GM12878 (cell line): ENCODE data around the gene SCP2. TPM values are rescaled to one million over a fixed set of nuclear protein-coding genes. Genes with fewer than 3 reads are reported as not detected.

Experiments
- ATAC-seq: fragments of 200-7000 bp; cut with Tn5 transposase; 3 replicates; pipeline ENCODE4 v1.9.1; 2020; ENCODE audit warnings: mild to moderate bottlenecking, moderate library complexity
- BruUV-seq: library from RNA; stranded (reverse); fragments of 400-500 nt; replicated peaks from 2 replicates; lab custom pipeline; 2021; lab: Mats Ljungman, UMichigan
- CTCF ChIA-PET: fragments of 300-600 bp; sonication (Branson Sonifier 250); formaldehyde crosslinking; extraction: SDS; loops from one replicate; lab custom pipeline; 2021; ENCODE audit warnings: inconsistent platforms; lab: Yijun Ruan, JAX
- POLR2A ChIA-PET: fragments of 350-600 bp; formaldehyde crosslinking; extraction: SDS; loops from one replicate; lab custom pipeline; 2021; ENCODE audit warnings: inconsistent platforms; lab: Charles Lee
- RAD21 ChIA-PET: fragments of 300-600 bp; sonication (Branson Sonifier 250); formaldehyde crosslinking; loops from one replicate; lab custom pipeline; 2023; ENCODE audit warnings: antibody characterized with exemption; ENCODE audit not compliant: unreplicated experiment; lab: Charles Lee
- SMC1A ChIA-PET: fragments of 300-600 bp; sonication (Branson Sonifier 250); formaldehyde crosslinking; loops from one replicate; lab custom pipeline; 2023; ENCODE audit not compliant: unreplicated experiment, uncharacterized antibody; lab: Charles Lee
- DNase-seq: peaks from one replicate; pipeline ENCODE4 v3.0.0-alpha.2; 2011; ENCODE audit warnings: low read depth, low spot score
- FAIRE-seq: peaks from 3 replicates; lab custom pipeline; 2011; peaks lifted over from hg19 to GRCh38; lab: Jason Lieb, UNC
- H2AFZ ChIP-seq: 2 replicates; pipeline ENCODE4 v1.6.0; 2011; ENCODE audit warnings: low read depth, low read length, control low read depth; ENCODE audit not compliant: control insufficient read depth
- H3K27ac ChIP-seq: 2 replicates; pipeline ENCODE4 v1.5.1; 2011; ENCODE audit warnings: control low read depth; ENCODE audit not compliant: control insufficient read depth, insufficient read depth
- H3K27me3 ChIP-seq, 2 experiments: replicated peaks in 1 of 2; 2 replicates each; pipeline versions ENCODE4 v1.6.0 to v1.6.1; 2011; ENCODE audit warnings: low read length in 1 of 2; ENCODE audit not compliant: control insufficient read depth in 2 of 2, insufficient read depth in 2 of 2
- H3K36me3 ChIP-seq, 2 experiments: 2 replicates each; pipeline ENCODE4 v1.5.1; 2011; ENCODE audit warnings: low read length in 1 of 2; ENCODE audit not compliant: control insufficient read depth in 2 of 2, insufficient read depth in 2 of 2
- H3K4me1 ChIP-seq: 2 replicates; pipeline ENCODE4 v1.6.1; 2011; ENCODE audit warnings: mild to moderate bottlenecking, low read length, moderate library complexity, mixed read lengths; ENCODE audit not compliant: control insufficient read depth, insufficient read depth
- H3K4me2 ChIP-seq: 2 replicates; pipeline ENCODE4 v1.6.0; 2011; ENCODE audit warnings: control low read depth; ENCODE audit not compliant: control insufficient read depth, insufficient read depth
- H3K4me3 ChIP-seq: fragments of 200-600 bp; sonication (generic); 2 replicates; pipeline ENCODE4 v1.5.1; 2016
- H3K79me2 ChIP-seq: 2 replicates; pipeline ENCODE4 v1.6.0; 2011; ENCODE audit warnings: low read length; ENCODE audit not compliant: control insufficient read depth, insufficient read depth
- H3K9ac ChIP-seq: 2 replicates; pipeline ENCODE4 v1.8.0; 2011; ENCODE audit warnings: low read length, control low read depth, mixed read lengths; ENCODE audit not compliant: control insufficient read depth, insufficient read depth
- H3K9me3 ChIP-seq: replicated peaks from 3 replicates; pipeline ENCODE4 v1.5.1; 2011; ENCODE audit warnings: mild to moderate bottlenecking, low read length; ENCODE audit not compliant: control insufficient read depth, insufficient read depth
- H4K20me1 ChIP-seq: 2 replicates; pipeline ENCODE4 v1.6.0; 2011; ENCODE audit not compliant: control insufficient read depth, insufficient read depth
- ASH2L ChIP-seq: fragments of 300-600, 200-600 bp; sonication (generic); IDR thresholded peaks from 2 replicates; pipeline ENCODE4 v1.6.1; 2017; ENCODE audit warnings: low read depth, mild to moderate bottlenecking, borderline replicate concordance
- BACH1 ChIP-seq: fragments of 450-650 bp; IDR thresholded peaks from 2 replicates; pipeline ENCODE4 v1.6.1; 2017; ENCODE audit warnings: mild to moderate bottlenecking, borderline replicate concordance
- BMI1 ChIP-seq: fragments of 450-650 bp; IDR thresholded peaks from 2 replicates; pipeline ENCODE4 v1.6.1; 2016; ENCODE audit warnings: mild to moderate bottlenecking, moderate library complexity, borderline replicate concordance
- CREM ChIP-seq: IDR thresholded peaks from 2 replicates; pipeline ENCODE4 v1.6.1; 2014; ENCODE audit warnings: antibody characterized with exemption, low read depth
- EED ChIP-seq: sonication (generic); IDR thresholded peaks from 2 replicates; pipeline ENCODE4 v1.6.1; 2016; ENCODE audit warnings: antibody characterized with exemption, low read depth
- KLF5 ChIP-seq: fragments of 450-650 bp; IDR thresholded peaks from 2 replicates; pipeline ENCODE4 v1.6.1; 2014; ENCODE audit warnings: mild to moderate bottlenecking; ENCODE audit not compliant: partially characterized antibody
- LARP7 ChIP-seq: fragments of 450-650 bp; IDR thresholded peaks from 2 replicates; pipeline ENCODE4 v1.6.1; 2017; ENCODE audit warnings: mild to moderate bottlenecking
- MTA3 ChIP-seq: IDR thresholded peaks from 2 replicates; pipeline ENCODE4 v1.6.1; 2012; ENCODE audit warnings: low read length, inconsistent platforms, borderline replicate concordance
- NR2F1 ChIP-seq: fragments of 450-650 bp; conservative IDR thresholded peaks from 2 replicates; pipeline ENCODE4 v1.6.1; 2017; ENCODE audit warnings: mild to moderate bottlenecking
- SPI1 ChIP-seq: IDR thresholded peaks from 2 replicates; pipeline ENCODE4 v1.6.1; 2011; ENCODE audit warnings: low read depth, mild to moderate bottlenecking, low read length, moderate library complexity, borderline replicate concordance; ENCODE audit not compliant: insufficient read depth
- SREBF2 ChIP-seq: IDR thresholded peaks from 2 replicates; pipeline ENCODE4 v1.6.1; 2012; ENCODE audit warnings: mild to moderate bottlenecking, low read length
- SRF ChIP-seq, 2 experiments: IDR thresholded peaks; 2 replicates each; pipeline ENCODE4 v1.6.1; 2011; ENCODE audit warnings: low read depth in 2 of 2, low read length in 2 of 2, mild to moderate bottlenecking in 1 of 2, moderate library complexity in 1 of 2
- ZNF384 ChIP-seq: IDR thresholded peaks from 2 replicates; pipeline ENCODE4 v1.6.1; 2012; ENCODE audit warnings: low read depth, mild to moderate bottlenecking, low read length, improper control_type of control experiment, borderline replicate concordance
- ZNF622 ChIP-seq: fragments of 450-650 bp; IDR thresholded peaks from 2 replicates; pipeline ENCODE4 v1.6.1; 2017; ENCODE audit warnings: mild to moderate bottlenecking, inconsistent platforms
- WGBS: methylation state at CpG from one replicate; pipeline ENCODE4 v1.1.6; 2016; ENCODE audit warnings: low lambda C conversion rate; ENCODE audit not compliant: insufficient replicate concordance, insufficient coverage; ENCODE audit errors: missing lambda C conversion rate; 5-methylcytosine and 5-hydroxymethylcytosine counted together
- in situ Hi-C: fragments of 300-500 bp; cut with MboI; formaldehyde crosslinking; loops from 9 replicates; pipeline ENCODE4 v1.14.3; 2018; ENCODE audit warnings: mixed read lengths
- intact Hi-C: fragments of 100-400 bp; cut with micrococcal nuclease; formaldehyde crosslinking; loops from one replicate; pipeline ENCODE4 v1.14.2; 2022; ENCODE audit not compliant: unreplicated experiment
- polyA plus RNA-seq, 11 experiments: library from polyadenylated mRNA; depleted of rRNA in 4 of 11; unstranded in 6 of 11; stranded (reverse) in 5 of 11; fragments of >200 nt; fragmentation: Nextera tagmentation in 4 of 11; fragmentation: Illumina TruSeq in 1 of 11; extraction: Ambion mirVana in 4 of 11; extraction: Trizol in 1 of 11; gene quantifications; 1 replicate in 1 of 11; 2 replicates in 10 of 11; pipeline versions ENCODE4 v1.2.1 to v1.2.3, GENCODE V29; 2011 to 2016; ENCODE audit warnings: inconsistent platforms in 2 of 11, missing spikeins in 2 of 11, low read depth in 1 of 11
- total RNA-seq, 4 experiments: library from RNA; depleted of rRNA in 3 of 4; stranded (reverse); fragments of >200 nt in 3 of 4; fragmentation: Illumina TruSeq in 1 of 4; extraction: Trizol in 1 of 4; gene quantifications; 2 replicates each; pipeline versions ENCODE4 v1.2.1 to v1.2.3, GENCODE V29; 2013 to 2021
- TF ChIP-seq, protein P1 (sequence below): IDR thresholded peaks from 2 replicates; pipeline ENCODE4 v1.6.1; 2012; ENCODE audit warnings: low read depth, low read length, improper control_type of control experiment

The SCP2 gene
- total and polyA plus RNA-seq, 10 of the 15 experiments (the other 5 are each of a cell fraction or from before 2014, with no cell fraction given): 74.3 to 327 (median 127) TPM

DNA sequence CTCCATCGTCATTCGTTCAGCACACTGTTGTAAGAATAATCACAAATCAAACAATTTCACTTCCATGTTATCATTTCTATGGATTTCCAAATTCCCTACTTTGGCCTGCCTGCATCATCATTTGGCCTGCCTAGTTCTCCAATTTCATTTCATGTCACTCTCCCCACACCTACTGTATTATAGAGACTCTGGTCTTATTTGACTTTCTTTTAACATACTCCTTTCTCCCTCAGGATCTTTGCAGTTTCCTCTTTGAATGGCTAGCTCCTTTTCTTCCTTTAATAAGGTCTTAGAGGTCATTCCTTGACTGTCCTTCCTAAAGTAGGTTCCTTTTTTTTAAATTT is 98.7 kb downstream of the SCP2 start:
- no peak for TF ChIP-seq NR2F1
- no peak for TF ChIP-seq EED
- in situ Hi-C loops (no loop called here), intact Hi-C loops (no loop called here)
- ATAC-seq: no peak
- ChIA-PET POLR2A (no interaction called here), CTCF (no interaction called here), SMC1A (interaction anchor here (0.5 kb wide), 1 partner anchor 367 kb away, joined by 3 read pairs; no protein-coding TSS in a partner anchor), RAD21 (no interaction called here)
- Histone ChIP-seq H3K27me3 (no peaks in the 10 kb centered on the region), H3K4me1 (no peaks in the 10 kb centered on the region), H3K79me2 (no peaks in the 10 kb centered on the region; the same call in 1 of the 2 replicates), H3K4me3 (no peak overlapping the region), H3K9me3 (no peaks in the 10 kb centered on the region), H2AFZ (no peak overlapping the region), H3K4me2 (no peak overlapping the region), H3K36me3 (no peaks in the 10 kb centered on the region; a peak in 2 of 4 replicates), H4K20me1 (no peaks in the 10 kb centered on the region), H3K9ac (no peak overlapping the region), H3K27ac (no peak overlapping the region)
- FAIRE-seq: no peak
- 96% methylated on average over 2 of the region's 2 CpGs for WGBS
- BruUV-seq: no TSS peak
- DNase-seq: no peak

DNA sequence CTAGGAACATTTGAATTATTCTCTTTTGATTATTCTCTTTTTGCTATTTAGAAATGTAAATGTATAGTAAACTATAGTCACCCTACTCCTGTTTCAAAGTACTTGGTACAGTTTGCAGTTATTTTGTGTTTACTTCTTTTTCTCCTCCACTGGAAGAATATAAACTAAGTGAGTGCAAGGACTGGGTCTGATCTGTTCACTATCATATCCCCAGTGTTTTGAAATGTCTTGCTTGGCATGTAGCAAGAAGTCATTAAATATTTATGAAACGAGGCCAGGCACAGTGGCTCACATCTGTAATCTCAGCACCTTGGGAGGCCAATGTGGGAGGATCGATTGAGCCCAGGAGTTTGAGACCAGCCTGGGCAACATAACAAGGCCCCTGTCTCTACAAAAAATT is 99.2 kb downstream of the SCP2 start:
- Histone ChIP-seq H3K4me2 (no peak overlapping the region), H3K79me2 (no peaks in the 10 kb centered on the region; the same call in 1 of the 2 replicates), H2AFZ (no peak overlapping the region), H4K20me1 (no peaks in the 10 kb centered on the region), H3K36me3 (no peaks in the 10 kb centered on the region; a peak in 2 of 4 replicates), H3K4me1 (no peaks in the 10 kb centered on the region), H3K9ac (no peak overlapping the region), H3K27ac (no peak overlapping the region), H3K9me3 (no peaks in the 10 kb centered on the region), H3K4me3 (no peak overlapping the region), H3K27me3 (no peaks in the 10 kb centered on the region)
- intact Hi-C loops: no loop called here
- RAD21 ChIA-PET: interaction anchor here (1.0 kb wide), 1 partner anchor 21 kb away, joined by 3 read pairs; no protein-coding TSS in a partner anchor
- DNase-seq: no peak
- POLR2A ChIA-PET: no interaction called here
- in situ Hi-C loops: no loop called here
- SMC1A ChIA-PET: interaction anchor here (0.6 kb wide), 1 partner anchor 13 kb away, joined by 4 read pairs; no protein-coding TSS in a partner anchor
- 74% methylated on average over 2 of the region's 2 CpGs for WGBS
- BruUV-seq: no TSS peak
- no peak for ATAC-seq
- no peak for FAIRE-seq
- TF ChIP-seq SPI1: no peak
- TF ChIP-seq MTA3: no peak
- no peak for TF ChIP-seq BACH1
- TF ChIP-seq CREM: no peak
- no peak for TF ChIP-seq ASH2L
- TF ChIP-seq, protein P1, sequence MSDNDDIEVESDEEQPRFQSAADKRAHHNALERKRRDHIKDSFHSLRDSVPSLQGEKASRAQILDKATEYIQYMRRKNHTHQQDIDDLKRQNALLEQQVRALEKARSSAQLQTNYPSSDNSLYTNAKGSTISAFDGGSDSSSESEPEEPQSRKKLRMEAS: no peak
- no peak for TF ChIP-seq SRF (IDR thresholded peaks at IDR 0.05; ENCODE audit: low read depth in 2 of 2, low read length in 2 of 2)
- TF ChIP-seq LARP7: no peak
- no peak for TF ChIP-seq SREBF2
- no peak for TF ChIP-seq ZNF622
- TF ChIP-seq ZNF384: no peak
- no peak for TF ChIP-seq KLF5
- TF ChIP-seq BMI1: no peak
- CTCF ChIA-PET: no interaction called here
